Measurements from ENCODE around the gene XRRA1.
A peak's percentile ranks its signal among the peaks of the same experiment; 100 is the strongest.

The XRRA1 gene

GRCh38 chr11:74950374-74950969 is 1.6 kb upstream of the XRRA1 start:
- no peak for DNase-seq

GRCh38 chr11:74949753-74950137 is 854 bp upstream of the XRRA1 start:
- no peak for DNase-seq

DNA sequence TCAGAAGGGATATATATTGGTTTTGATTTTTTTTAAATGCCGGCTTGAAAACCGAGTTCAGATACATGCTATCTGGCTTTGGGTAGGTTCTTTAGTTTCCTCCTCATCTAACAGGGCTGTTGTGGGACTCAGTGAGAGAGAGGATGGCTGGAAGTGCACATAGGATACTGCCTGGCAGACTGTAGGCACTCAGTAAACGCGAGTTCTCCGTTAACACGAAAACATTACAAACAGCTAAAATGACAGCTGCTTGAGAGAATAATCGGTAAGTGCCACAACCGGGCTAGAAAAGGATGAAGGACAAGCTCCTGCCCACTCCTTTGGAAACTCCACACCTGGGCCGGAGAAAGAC is 369 bp downstream of the XRRA1 start:
- DNase-seq, result no peak

- no peak for DNase-seq
Observed at GRCh38 chr11:74942073-74942759, 6.7 kb downstream of the XRRA1 start.

GRCh38 chr11:74941492-74941891 is 7.4 kb downstream of the XRRA1 start:
- no peak for DNase-seq

GRCh38 chr11:74937696-74938475 is 11.0 kb downstream of the XRRA1 start:
- DNase-seq, result no peak

- no peak for DNase-seq
Observed at GRCh38 chr11:74936976-74937375, 11.9 kb downstream of the XRRA1 start.

DNA sequence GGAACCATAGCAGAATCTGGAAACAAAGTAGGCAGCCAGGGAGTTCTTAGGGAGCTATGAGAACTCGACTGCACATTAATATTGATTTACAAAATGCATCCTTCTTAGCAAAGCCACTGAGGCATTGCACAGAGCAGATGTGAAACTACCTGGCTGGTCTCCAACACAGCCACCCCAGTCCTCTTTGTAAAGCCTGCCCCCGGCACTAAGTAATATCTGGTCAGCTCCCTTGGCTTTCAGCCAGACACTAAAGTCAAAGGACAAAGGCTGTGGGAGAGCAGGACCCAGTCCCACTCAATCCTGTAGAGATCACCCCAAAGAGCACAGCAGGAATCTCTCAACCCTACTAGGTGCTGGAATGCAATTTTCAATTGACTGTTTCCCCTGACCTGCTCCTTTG is 12.8 kb downstream of the XRRA1 start:
- DNase-seq, result no peak

DNA sequence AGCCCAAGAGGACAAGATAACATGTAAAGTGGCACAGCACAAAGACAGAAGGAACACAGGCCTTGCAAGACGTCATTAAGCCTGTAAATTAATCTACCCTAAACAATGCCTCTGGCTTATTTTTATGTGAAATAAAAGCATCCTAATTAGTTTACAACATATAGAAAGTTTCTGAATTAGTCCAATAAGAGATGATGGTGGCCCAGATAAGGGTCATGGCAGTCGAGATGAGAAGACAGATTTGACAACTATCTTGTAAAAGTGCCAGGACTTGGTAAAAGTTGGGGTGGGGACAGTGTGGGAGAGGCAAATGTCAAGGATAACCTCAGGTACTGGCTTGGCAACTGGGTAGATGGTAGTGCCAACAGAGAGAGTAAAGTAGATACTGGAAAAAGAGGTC is 13.6 kb downstream of the XRRA1 start:
- DNase-seq, result no peak

GRCh38 chr11:74933765-74934164 is 15.1 kb downstream of the XRRA1 start:
- no peak for DNase-seq

GRCh38 chr11:74932797-74933196 is 16.1 kb downstream of the XRRA1 start:
- no peak for DNase-seq

DNA sequence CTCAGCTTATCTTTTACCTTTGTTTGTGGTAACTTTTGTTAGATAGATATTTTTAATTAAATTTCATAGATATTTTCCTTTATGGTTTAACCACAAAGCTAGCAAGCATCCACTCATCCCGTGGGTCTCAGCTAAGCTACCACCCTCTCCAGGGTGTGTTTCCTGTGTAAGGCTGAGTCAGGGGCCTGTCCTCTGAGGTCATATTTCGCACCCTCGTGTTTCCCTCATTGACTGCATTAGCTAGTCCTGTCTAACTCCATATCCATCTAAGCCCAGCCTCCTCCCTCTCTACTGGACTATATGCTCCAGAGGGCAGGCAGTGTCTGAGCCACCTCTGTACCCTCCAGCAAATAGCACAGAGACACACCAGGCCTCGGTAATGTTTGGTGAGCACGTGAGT is 16.7 kb downstream of the XRRA1 start:
- DNase-seq, result no peak

GRCh38 chr11:74929431-74930363 is 19.2 kb downstream of the XRRA1 start:
- DNase-seq, result peak; percentile 66 to 78

- DNase-seq, result no peak
Observed at GRCh38 chr11:74927496-74927895, 21.4 kb downstream of the XRRA1 start.

DNA sequence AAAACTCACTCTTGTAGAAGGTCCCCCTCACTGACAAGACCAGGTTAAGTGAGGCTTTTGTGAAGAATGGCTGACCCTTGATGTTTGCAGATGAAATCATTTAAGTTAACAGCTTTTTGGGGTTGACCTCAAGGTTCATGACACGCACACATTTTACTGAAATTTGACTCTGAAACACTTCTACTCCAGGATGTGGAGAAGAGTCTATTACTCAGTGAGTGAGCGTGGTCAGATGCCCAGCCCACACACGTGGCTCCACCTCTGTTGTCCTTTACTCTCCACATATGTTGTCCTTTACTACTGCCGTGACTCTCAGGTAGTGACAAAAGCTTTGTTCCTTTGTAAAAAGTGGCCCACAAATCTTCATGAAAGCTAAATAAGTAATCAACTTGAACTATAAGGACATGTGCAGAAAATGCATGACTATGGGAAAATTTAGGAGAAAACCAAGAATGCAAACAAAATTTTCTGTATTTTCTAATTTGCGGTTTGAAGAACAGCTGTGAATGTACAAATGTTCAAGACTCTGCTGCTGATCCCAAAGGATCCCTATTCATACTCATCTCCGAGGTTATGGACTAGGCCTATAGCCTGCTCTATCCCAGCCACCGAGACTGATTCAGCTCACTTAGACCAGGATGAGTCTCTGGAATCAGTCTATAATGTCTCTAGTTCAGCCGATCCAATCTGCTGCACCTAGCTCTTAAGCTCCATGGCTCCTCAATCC is 22.4 kb downstream of the XRRA1 start:
- no peak for DNase-seq

- DNase-seq, result no peak
Observed at GRCh38 chr11:74925281-74925680, 23.6 kb downstream of the XRRA1 start.

DNA sequence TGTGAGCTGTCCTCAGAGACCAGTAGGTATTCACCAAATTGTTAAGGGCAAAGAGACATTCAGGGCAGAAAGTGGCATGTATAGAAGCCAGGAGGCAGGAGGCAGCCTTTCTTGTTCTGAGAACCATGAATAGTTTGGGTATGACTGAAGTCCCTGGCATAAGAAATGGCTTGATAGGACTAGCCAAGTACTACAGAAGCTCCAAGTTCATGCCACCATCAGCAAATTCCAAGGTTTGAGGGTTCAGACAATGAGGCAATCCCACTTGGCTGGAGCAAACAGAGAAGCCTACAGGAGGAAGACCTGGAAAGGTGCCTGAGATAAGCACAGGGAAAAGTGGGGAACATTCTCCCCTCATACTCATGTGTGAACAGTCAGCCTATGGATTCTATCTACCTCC is 25.8 kb downstream of the XRRA1 start:
- no peak for DNase-seq

DNA sequence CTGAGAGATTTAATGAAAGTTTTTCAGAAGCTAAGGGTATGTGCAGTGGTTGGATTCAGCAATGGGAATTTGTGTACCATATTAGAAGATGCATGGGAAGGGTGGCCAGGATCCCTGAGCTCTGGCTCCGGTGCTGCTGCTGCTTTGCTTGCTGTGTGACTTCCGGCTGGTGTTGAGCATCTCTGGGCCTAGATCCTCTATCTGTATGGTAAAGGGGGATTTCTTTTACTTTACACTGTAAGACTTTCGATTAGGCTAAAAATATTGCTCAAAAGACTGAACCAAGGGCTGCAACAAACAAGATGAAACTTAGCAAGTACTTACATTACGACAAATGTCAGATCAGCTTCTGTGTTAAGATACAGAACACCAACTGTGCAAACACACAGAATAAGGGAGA is 39.1 kb downstream of the XRRA1 start:
- no peak for DNase-seq

DNA sequence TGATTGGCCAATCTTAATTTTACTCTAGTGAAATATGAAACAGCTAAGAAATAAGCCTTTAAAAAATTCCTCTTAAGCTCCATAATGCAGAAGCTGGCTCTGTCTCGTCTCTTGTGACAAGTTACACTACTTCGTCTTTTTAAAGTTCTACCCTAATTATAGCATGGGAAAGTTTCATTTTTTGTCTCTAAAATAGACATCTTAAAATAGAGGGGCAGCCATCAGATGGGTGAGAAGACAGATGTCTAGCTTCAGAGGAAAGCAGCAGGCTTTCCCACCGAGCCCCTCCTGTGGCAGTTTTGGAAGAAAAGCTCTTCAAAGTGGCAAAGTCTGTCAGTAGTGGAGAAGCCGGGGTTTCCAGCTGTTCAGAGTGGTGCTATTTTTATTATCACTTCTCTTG is 39.5 kb downstream of the XRRA1 start:
- no peak for DNase-seq

GRCh38 chr11:74905326-74905725 is 43.6 kb downstream of the XRRA1 start:
- DNase-seq, result no peak

DNA sequence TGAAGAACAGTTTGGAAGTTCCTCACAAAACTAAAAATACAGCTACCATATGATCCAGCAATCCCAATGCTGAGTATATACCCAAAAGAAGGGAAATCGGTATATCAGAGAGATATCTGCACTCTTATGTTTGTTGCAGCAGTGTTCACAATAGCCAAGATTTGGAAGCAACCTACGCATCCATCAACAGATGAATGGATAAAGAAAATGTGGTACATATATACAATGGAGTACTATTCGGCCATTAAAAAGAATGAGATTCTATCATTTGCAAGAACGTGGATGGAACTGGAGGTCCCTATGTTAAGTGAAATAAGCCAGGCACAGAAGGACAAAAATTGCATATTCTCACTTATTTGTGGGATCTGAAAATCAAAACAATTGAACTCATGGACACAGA is 46.5 kb downstream of the XRRA1 start:
- no peak for DNase-seq

DNA sequence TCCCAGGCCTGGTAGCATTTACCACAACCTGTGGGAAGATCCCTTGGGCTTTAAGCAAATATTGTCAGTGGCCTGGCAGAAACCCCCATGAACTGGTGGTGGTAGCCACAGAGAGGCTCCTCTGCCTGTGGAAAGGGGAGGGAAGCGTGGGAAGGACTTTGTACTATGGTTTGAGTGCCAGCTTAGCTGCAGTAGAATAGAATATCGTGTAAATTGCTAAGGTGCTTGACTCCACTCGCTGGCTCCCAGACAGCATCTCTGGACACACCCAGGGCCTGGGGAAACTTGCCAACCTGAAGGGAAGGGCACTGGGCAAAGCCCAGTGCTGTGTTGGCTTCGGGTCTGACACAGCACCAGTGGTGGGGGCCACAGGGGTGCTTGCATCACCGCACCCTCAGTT is 52.6 kb downstream of the XRRA1 start:
- DNase-seq, result no peak
